Upper lobe of right lung (tissue), 1 donor: Measurements from ENCODE around the gene MRPS15. TPM values are rescaled to one million over a fixed set of nuclear protein-coding genes. Genes with fewer than 3 reads are reported as not detected.
"Not testable (repeated sequence)": the region's sequence is repeated elsewhere in the genome, so short reads cannot be mapped to it uniquely, and the experiment has no call there.

ENCODE experiments used
- ATAC-seq: fragments of 200-7000 bp; cut with Tn5 transposase; one replicate; pipeline ENCODE4 v1.9.1; 2020; ENCODE audit warnings: mild to moderate bottlenecking, moderate library complexity
- DNase-seq: peaks from one replicate; pipeline ENCODE4 v3.0.0-alpha.2; 2020
- H3K27ac ChIP-seq: fragments of 200-600 bp; one replicate; pipeline ENCODE4 v1.8.0; 2022
- H3K27me3 ChIP-seq: fragments of 200-600 bp; one replicate; pipeline ENCODE4 v1.8.0; 2022; ENCODE audit warnings: mild to moderate bottlenecking
- H3K36me3 ChIP-seq: fragments of 200-600 bp; one replicate; pipeline ENCODE4 v1.8.0; 2022
- H3K4me1 ChIP-seq: fragments of 200-600 bp; one replicate; pipeline ENCODE4 v1.8.0; 2022
- H3K4me3 ChIP-seq: fragments of 200-600 bp; one replicate; pipeline ENCODE4 v1.8.0; 2022; ENCODE audit warnings: mild to moderate bottlenecking
- H3K9me3 ChIP-seq: fragments of 200-600 bp; one replicate; pipeline ENCODE4 v1.8.0; 2022
- CTCF ChIP-seq: fragments of 200-600 bp; IDR thresholded peaks from one replicate; pipeline ENCODE4 v1.8.0; 2022; ENCODE audit warnings: antibody characterized with exemption
- intact Hi-C: fragments of 100-400 bp; cut with DNase I; formaldehyde crosslinking; loops from one replicate; pipeline ENCODE4 v1.11.0; 2022
- long read RNA-seq: library from polyadenylated mRNA; unstranded; transcript quantifications from one replicate; pipeline ENCODE4 v2.0.0, GENCODE V29; 2021
- total RNA-seq: library from RNA; stranded (reverse); fragmentation: NEBNext Ultra II Directional; extraction: Animal tissue kit (Norgen Biotek cat#: 25700); gene quantifications from one replicate; pipeline ENCODE4 v1.2.1, GENCODE V29; 2021
- donor health status: DM: no; HTN: yes; CAD: no; lungs with severe emphysema.

The MRPS15 gene
- total RNA-seq: 65.0 TPM
- long read RNA-seq, transcript MRPS15-201 (8 exons, 1,006 nt): major isoform, 44 of 49 reads
- long read RNA-seq, partial matches to known transcripts: 1 of 49 reads
- long read RNA-seq, other reads (novel, unspliced or antisense): 3 of 49 reads

- no peak for TF ChIP-seq CTCF
- intact Hi-C loops: no loop called here
- peaks cover 10% of the 10 kb centered on the region for H3K4me1 ChIP-seq
- peaks cover 35% of the 10 kb centered on the region for H3K36me3 ChIP-seq
- peak; percentile 98 for DNase-seq
- H3K27ac ChIP-seq: peak within 1 kb of the TSS; percentile 93
- peak; percentile 95 for ATAC-seq
- H3K9me3 ChIP-seq: no peaks in the 10 kb centered on the region
- no peaks in the 10 kb centered on the region for H3K27me3 ChIP-seq
- H3K4me3 ChIP-seq: peak within 1 kb of the TSS; percentile 84
Measured at GRCh38 chr1:36463803-36464604, at the start of gene MRPS15. TSS of gene MRPS15 (minus strand) at chr1:36464384. CDS start at chr1:36464275, 109 bp downstream.

- no peaks in the 10 kb centered on the region for H3K9me3 ChIP-seq
- H3K4me1 ChIP-seq: no peaks in the 10 kb centered on the region
- ATAC-seq: no peak
- no peak overlapping the region for H3K27ac ChIP-seq
- H3K4me3 ChIP-seq: no peak overlapping the region
- no peaks in the 10 kb centered on the region for H3K36me3 ChIP-seq
- DNase-seq: no peak
- no peak for TF ChIP-seq CTCF
- H3K27me3 ChIP-seq: no peaks in the 10 kb centered on the region
- intact Hi-C loops: no loop called here
Measured at GRCh38 chr1:36512842-36513241, 48.7 kb upstream of the MRPS15 start.

GRCh38 chr1:36511804-36512798 is 47.9 kb upstream of the MRPS15 start:
- Histone ChIP-seq H3K27ac (no peak overlapping the region), H3K27me3 (peaks cover 6% of the 10 kb centered on the region), H3K9me3 (no peaks in the 10 kb centered on the region), H3K4me1 (no peaks in the 10 kb centered on the region), H3K36me3 (no peaks in the 10 kb centered on the region), H3K4me3 (no peak overlapping the region)
- intact Hi-C loops: no loop called here
- no peak for TF ChIP-seq CTCF
- DNase-seq (no peak), ATAC-seq (no peak)

GRCh38 chr1:36511220-36511619 is 47.0 kb upstream of the MRPS15 start:
- peak; percentile 40 for DNase-seq
- H3K36me3 ChIP-seq, H3K9me3 ChIP-seq, H3K4me3 ChIP-seq, ATAC-seq, H3K27ac ChIP-seq, H3K27me3 ChIP-seq, intact Hi-C loops, H3K4me1 ChIP-seq: not testable (repeated sequence)

- Histone ChIP-seq H3K27ac (no peak overlapping the region), H3K4me1 (no peaks in the 10 kb centered on the region), H3K9me3 (no peaks in the 10 kb centered on the region), H3K27me3 (peaks cover 9% of the 10 kb centered on the region), H3K36me3 (no peaks in the 10 kb centered on the region), H3K4me3 (no peak overlapping the region)
- no peak for DNase-seq
- no peak for TF ChIP-seq CTCF
- intact Hi-C loops: no loop called here
- ATAC-seq: no peak
Measured at GRCh38 chr1:36510418-36510817, 46.2 kb upstream of the MRPS15 start.
